Measurements from ENCODE around the gene HLA-DRB1.

The HLA-DRB1 gene

DNA sequence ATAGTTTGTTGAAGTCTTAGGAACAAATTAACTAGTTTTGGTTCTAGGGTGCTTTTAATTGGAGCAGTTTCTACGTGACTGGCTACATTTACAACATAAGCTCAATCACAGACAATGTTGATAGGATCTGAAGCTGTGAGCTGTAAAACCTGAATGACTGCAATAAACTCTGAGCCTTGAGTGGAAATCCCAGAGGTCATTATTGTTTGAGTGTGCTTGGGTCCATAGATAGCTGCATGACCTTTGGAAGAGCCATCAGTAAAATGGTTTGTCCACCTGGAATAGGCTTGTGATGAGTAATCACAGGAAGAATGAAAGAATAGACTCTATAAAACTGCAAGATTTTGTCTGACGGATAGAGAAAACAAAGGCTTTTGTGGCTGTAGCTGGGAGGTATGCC lies 26.7 kb downstream of the HLA-DRB1 start:
- Histone ChIP-seq H3K9me3 (ENCODE audit: severe bottlenecking) (no peaks in the 10 kb centered on the region), H3K4me1 (ENCODE audit: insufficient read depth, poor library complexity, severe bottlenecking) (no peaks in the 10 kb centered on the region), H3K27me3 (ENCODE audit: insufficient read depth, poor library complexity, severe bottlenecking) (no peaks in the 10 kb centered on the region), H3K4me3 (ENCODE audit: severe bottlenecking) (no peak overlapping the region), H3K36me3 (ENCODE audit: low read depth) (no peaks in the 10 kb centered on the region), H3K27ac (ENCODE audit: poor library complexity, severe bottlenecking) (no peak overlapping the region)
- ATAC-seq (ENCODE audit: low read depth) = no peak
- TF ChIP-seq, protein P1, sequence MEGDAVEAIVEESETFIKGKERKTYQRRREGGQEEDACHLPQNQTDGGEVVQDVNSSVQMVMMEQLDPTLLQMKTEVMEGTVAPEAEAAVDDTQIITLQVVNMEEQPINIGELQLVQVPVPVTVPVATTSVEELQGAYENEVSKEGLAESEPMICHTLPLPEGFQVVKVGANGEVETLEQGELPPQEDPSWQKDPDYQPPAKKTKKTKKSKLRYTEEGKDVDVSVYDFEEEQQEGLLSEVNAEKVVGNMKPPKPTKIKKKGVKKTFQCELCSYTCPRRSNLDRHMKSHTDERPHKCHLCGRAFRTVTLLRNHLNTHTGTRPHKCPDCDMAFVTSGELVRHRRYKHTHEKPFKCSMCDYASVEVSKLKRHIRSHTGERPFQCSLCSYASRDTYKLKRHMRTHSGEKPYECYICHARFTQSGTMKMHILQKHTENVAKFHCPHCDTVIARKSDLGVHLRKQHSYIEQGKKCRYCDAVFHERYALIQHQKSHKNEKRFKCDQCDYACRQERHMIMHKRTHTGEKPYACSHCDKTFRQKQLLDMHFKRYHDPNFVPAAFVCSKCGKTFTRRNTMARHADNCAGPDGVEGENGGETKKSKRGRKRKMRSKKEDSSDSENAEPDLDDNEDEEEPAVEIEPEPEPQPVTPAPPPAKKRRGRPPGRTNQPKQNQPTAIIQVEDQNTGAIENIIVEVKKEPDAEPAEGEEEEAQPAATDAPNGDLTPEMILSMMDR (IDR thresholded peaks at IDR 0.05; ENCODE audit: poor library complexity, severe bottlenecking) = no peak
- no peak for DNase-seq (ENCODE audit: low spot score)

DNA sequence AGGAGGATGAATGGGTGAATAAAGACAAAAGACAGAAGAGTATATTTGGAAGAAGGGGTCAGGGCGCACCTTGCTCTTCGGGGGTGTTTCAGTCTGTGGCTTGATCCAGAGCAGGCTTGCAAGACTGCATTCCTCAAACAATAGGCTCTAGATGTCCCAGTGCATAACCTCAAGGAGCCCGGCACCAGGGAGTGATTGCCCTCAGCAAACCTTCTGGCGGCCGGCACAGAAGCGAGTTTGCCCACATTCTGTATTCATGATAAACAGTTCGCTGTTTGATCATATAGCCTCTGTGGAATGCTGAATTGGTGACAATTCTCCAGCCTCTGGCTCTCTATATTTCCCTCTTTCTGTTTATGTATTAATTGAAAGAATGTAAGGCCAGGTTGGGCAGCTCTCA lies 29.9 kb downstream of the HLA-DRB1 start:
- Histone ChIP-seq H3K9me3 (ENCODE audit: severe bottlenecking) (no peaks in the 10 kb centered on the region), H3K4me3 (ENCODE audit: severe bottlenecking) (no peak overlapping the region), H3K4me1 (ENCODE audit: insufficient read depth, poor library complexity, severe bottlenecking) (no peaks in the 10 kb centered on the region), H3K36me3 (ENCODE audit: low read depth) (no peaks in the 10 kb centered on the region), H3K27me3 (ENCODE audit: insufficient read depth, poor library complexity, severe bottlenecking) (no peaks in the 10 kb centered on the region), H3K27ac (ENCODE audit: poor library complexity, severe bottlenecking) (no peak overlapping the region)
- no peak for ATAC-seq (ENCODE audit: low read depth)
- TF ChIP-seq, protein P1 (IDR thresholded peaks at IDR 0.05; ENCODE audit: poor library complexity, severe bottlenecking) = no peak
- no peak for DNase-seq (ENCODE audit: low spot score)

DNA sequence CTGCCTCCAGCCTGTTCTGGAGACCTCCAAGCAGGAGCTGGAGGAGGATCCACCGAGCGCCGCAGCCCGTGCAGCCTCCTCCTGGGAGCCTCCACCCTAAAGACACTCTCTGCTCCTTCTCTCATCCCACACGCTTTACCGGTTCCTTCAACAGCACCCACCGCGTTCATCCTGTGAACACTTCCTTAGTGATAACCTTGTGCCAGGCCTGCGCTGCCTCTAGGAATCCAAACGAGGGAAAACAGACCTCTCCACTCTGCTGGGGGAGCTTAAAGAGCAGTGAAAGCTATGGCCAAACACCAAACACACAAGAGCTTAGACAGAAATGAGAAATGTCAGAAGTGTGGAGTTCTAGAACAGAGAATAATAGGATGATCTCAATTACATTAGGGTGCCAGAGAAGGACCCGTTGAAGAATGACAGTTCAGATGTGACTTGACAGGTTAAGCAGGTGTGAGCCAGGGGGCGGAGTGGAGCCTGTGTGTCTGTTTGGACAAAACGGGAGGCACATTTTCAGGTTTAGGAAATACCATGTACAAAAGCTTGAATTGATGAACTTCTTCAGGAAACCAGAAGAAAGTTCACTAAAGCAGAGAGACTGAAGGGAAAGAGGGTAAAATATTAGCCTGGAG lies 31.1 kb downstream of the HLA-DRB1 start:
- Histone ChIP-seq H3K27me3 (ENCODE audit: insufficient read depth, poor library complexity, severe bottlenecking) (no peaks in the 10 kb centered on the region), H3K4me1 (ENCODE audit: insufficient read depth, poor library complexity, severe bottlenecking) (no peaks in the 10 kb centered on the region), H3K36me3 (ENCODE audit: low read depth) (no peaks in the 10 kb centered on the region), H3K4me3 (ENCODE audit: severe bottlenecking) (no peak overlapping the region), H3K27ac (ENCODE audit: poor library complexity, severe bottlenecking) (no peak overlapping the region), H3K9me3 (ENCODE audit: severe bottlenecking) (no peaks in the 10 kb centered on the region)
- ATAC-seq (ENCODE audit: low read depth) = no peak
- TF ChIP-seq, protein P1 (IDR thresholded peaks at IDR 0.05; ENCODE audit: poor library complexity, severe bottlenecking) = no peak
- DNase-seq (ENCODE audit: low spot score) = no peak

DNA sequence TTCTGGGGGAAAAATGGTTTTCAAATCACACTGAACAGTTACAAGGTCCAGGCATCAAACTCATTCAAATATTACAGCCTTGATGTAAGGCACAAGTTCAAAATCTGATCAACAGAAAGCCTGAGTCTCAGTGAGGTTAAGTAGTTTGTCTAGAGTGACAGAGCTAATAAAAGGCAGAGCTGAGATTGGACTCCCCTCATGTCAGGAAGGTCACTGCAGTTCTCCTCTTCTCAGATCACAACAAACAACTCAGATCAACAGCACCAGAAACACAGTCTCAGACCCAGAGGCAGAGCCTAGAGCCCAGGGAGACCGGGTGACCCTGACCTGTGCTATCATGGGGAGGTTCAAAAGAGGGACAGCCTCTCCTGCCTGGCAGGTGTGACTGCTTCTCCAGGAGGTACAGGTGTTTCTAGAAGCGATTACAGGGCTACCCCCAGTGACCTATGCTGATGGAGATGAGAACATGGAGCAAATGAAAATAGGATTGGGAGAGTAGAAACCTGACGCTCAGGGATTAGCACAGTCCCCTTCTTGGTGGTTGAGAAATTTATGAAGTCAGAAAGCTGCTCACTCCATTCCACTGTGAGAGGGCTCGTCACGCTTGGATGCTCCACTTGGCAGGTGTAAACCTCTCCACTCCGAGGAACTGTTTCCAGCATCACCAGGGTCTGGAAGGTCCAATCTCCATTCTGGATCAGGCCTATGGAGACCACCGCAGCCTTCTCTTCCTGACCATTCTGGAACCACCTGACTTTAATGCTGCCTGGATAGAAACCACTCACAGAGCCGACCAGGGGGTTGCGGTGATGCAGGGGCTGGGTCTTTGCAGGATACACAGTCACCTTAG lies 35.3 kb downstream of the HLA-DRB1 start:
- ATAC-seq (ENCODE audit: low read depth) = no peak
- no peak for DNase-seq (ENCODE audit: low spot score)
- TF ChIP-seq, protein P1 (IDR thresholded peaks at IDR 0.05; ENCODE audit: poor library complexity, severe bottlenecking) = no peak
- Histone ChIP-seq H3K4me1 (ENCODE audit: insufficient read depth, poor library complexity, severe bottlenecking) (no peaks in the 10 kb centered on the region), H3K27ac (ENCODE audit: poor library complexity, severe bottlenecking) (no peak overlapping the region), H3K36me3 (ENCODE audit: low read depth) (no peaks in the 10 kb centered on the region), H3K4me3 (ENCODE audit: severe bottlenecking) (no peak overlapping the region), H3K9me3 (ENCODE audit: severe bottlenecking) (no peaks in the 10 kb centered on the region), H3K27me3 (ENCODE audit: insufficient read depth, poor library complexity, severe bottlenecking) (no peaks in the 10 kb centered on the region)
